CD14-positive monocyte (primary cell): ENCODE measurements around the gene TIMP2. TPM values are rescaled to one million over a fixed set of nuclear protein-coding genes. Genes with fewer than 3 reads are reported as not detected.

Experiments used
- DNase-seq, 3 donors: peaks; one replicate each; pipeline ENCODE4 v3.0.0-alpha.2; 2011 to 2022
- H2AFZ ChIP-seq: 2 replicates; pipeline ENCODE4 v1.6.0; 2012; ENCODE audit warnings: mild to moderate bottlenecking, low read depth, low read length, inconsistent platforms; ENCODE audit not compliant: insufficient read depth, poor library complexity, severe bottlenecking
- H3K27ac ChIP-seq, 2 donors: 1 replicate in 1 of 2; 2 replicates in 1 of 2; pipeline ENCODE4 v1.5.1; 2012 to 2013; ENCODE audit warnings: low read length in 2 of 2, control low read depth in 1 of 2, inconsistent platforms in 1 of 2, low read depth in 1 of 2, mild to moderate bottlenecking in 1 of 2
- H3K27me3 ChIP-seq, 2 donors: one replicate each; pipeline versions ENCODE4 v1.6.0 to v1.6.1; 2011 to 2013; ENCODE audit warnings: low read length in 2 of 2; ENCODE audit not compliant: control insufficient read depth in 2 of 2, insufficient read depth in 2 of 2
- H3K36me3 ChIP-seq, 2 donors: replicated peaks in 1 of 2; 1 replicate in 1 of 2; 2 replicates in 1 of 2; pipeline versions ENCODE4 v1.5.1 to v1.6.1; 2012 to 2013; ENCODE audit warnings: low read length in 2 of 2, control low read depth in 1 of 2, inconsistent platforms in 1 of 2, mild to moderate bottlenecking in 1 of 2; ENCODE audit not compliant: insufficient read depth in 2 of 2, control insufficient read depth in 1 of 2
- H3K4me1 ChIP-seq, 2 donors: 1 replicate in 1 of 2; 2 replicates in 1 of 2; pipeline versions ENCODE4 v1.5.1 to v1.6.1; 2012 to 2013; ENCODE audit warnings: low read length in 2 of 2, control low read depth in 1 of 2, inconsistent platforms in 1 of 2, mild to moderate bottlenecking in 1 of 2, moderate library complexity in 1 of 2; ENCODE audit not compliant: insufficient read depth in 2 of 2, control insufficient read depth in 1 of 2
- H3K4me2 ChIP-seq: replicated peaks from 2 replicates; pipeline ENCODE3; 2012; ENCODE audit warnings: low read length, moderate library complexity, mild to moderate bottlenecking; ENCODE audit not compliant: poor library complexity, severe bottlenecking; ENCODE audit errors: extremely low read depth
- H3K4me3 ChIP-seq, 3 experiments: fragments of 200-600 bp in 1 of 3; sonication (generic) in 1 of 3; replicated peaks in 1 of 3; 1 replicate in 2 of 3; 2 replicates in 1 of 3; pipeline ENCODE4 v1.5.1; 2011 to 2013; ENCODE audit warnings: low read length in 3 of 3, mild to moderate bottlenecking in 3 of 3, control low read depth in 2 of 3, low read depth in 2 of 3, inconsistent platforms in 1 of 3, moderate library complexity in 1 of 3
- H3K79me2 ChIP-seq: 2 replicates; pipeline ENCODE4 v1.6.0; 2012; ENCODE audit warnings: mild to moderate bottlenecking, control low read depth, inconsistent platforms, low read length, moderate library complexity; ENCODE audit not compliant: insufficient read depth
- H3K9ac ChIP-seq: 2 replicates; pipeline ENCODE4 v1.6.0; 2017; ENCODE audit warnings: low read length, mild to moderate bottlenecking; ENCODE audit not compliant: insufficient read depth, poor library complexity, severe bottlenecking
- H3K9me3 ChIP-seq, 2 donors: replicated peaks in 1 of 2; 1 replicate in 1 of 2; 2 replicates in 1 of 2; pipeline versions ENCODE4 v1.5.1 to v1.6.1; 2012 to 2013; ENCODE audit warnings: low read length in 2 of 2, control low read depth in 1 of 2; ENCODE audit not compliant: control insufficient read depth in 1 of 2, insufficient read depth in 1 of 2
- H4K20me1 ChIP-seq: 2 replicates; pipeline ENCODE4 v1.6.0; 2012; ENCODE audit warnings: mild to moderate bottlenecking, low read length, control low read depth, moderate library complexity; ENCODE audit not compliant: insufficient read depth
- H3K27ac Mint-ChIP-seq, 7 donors: one replicate each; pipeline ENCODE4 v1.8.0; 2020; ENCODE audit warnings: mild to moderate bottlenecking in 7 of 7, mixed read lengths in 7 of 7, moderate library complexity in 6 of 7, inconsistent platforms in 2 of 7
- H3K27me3 Mint-ChIP-seq, 3 donors: one replicate each; pipeline ENCODE4 v1.8.0; 2021 to 2022; ENCODE audit warnings: low read depth in 3 of 3, mild to moderate bottlenecking in 3 of 3, mixed read lengths in 3 of 3, moderate library complexity in 3 of 3, inconsistent platforms in 1 of 3
- H3K36me3 Mint-ChIP-seq, 2 donors: one replicate each; pipeline ENCODE4 v1.8.0; 2020; ENCODE audit warnings: mixed read lengths in 2 of 2, inconsistent platforms in 1 of 2, mild to moderate bottlenecking in 1 of 2
- H3K4me1 Mint-ChIP-seq: one replicate; pipeline ENCODE4 v1.8.0; 2020; ENCODE audit warnings: mild to moderate bottlenecking, mixed read lengths
- H3K4me3 Mint-ChIP-seq, 2 donors: one replicate each; pipeline ENCODE4 v1.8.0; 2020; ENCODE audit warnings: mild to moderate bottlenecking in 2 of 2, mixed read lengths in 2 of 2, moderate library complexity in 1 of 2
- H3K9me3 Mint-ChIP-seq, 7 donors: one replicate each; pipeline ENCODE4 v1.8.0; 2020 to 2022; ENCODE audit warnings: mixed read lengths in 7 of 7, mild to moderate bottlenecking in 6 of 7, moderate library complexity in 6 of 7, inconsistent platforms in 2 of 7
- WGBS: methylation state at CpG from one replicate; pipeline ENCODE4 v1.1.5; 2013; ENCODE audit warnings: missing lambda C conversion rate; ENCODE audit not compliant: insufficient coverage; 5-methylcytosine and 5-hydroxymethylcytosine counted together
- intact Hi-C, 2 donors: fragments of 100-400 bp; cut with micrococcal nuclease; formaldehyde crosslinking; loops; one replicate each; pipeline versions ENCODE4 v1.15.0 to v1.15.1; 2023
- polyA plus RNA-seq, 3 donors: library from polyadenylated mRNA; depleted of rRNA in 1 of 3; unstranded in 2 of 3; stranded (reverse) in 1 of 3; fragments of 300-500 nt in 2 of 3; fragments of >200 nt in 1 of 3; fragmentation: Illumina TruSeq in 2 of 3; gene quantifications; 1 replicate in 2 of 3; 2 replicates in 1 of 3; pipeline ENCODE4 v1.2.3, GENCODE V29; 2012 to 2021
- TF ChIP-seq, protein P1 (sequence below): fragments of 200-600 bp; IDR thresholded peaks from one replicate; pipeline ENCODE4 v1.8.0; 2022; ENCODE audit warnings: antibody characterized with exemption, mild to moderate bottlenecking

Gene TIMP2
- polyA plus RNA-seq, 3 donors = 4.5 to 101 (median 6.4) TPM

DNA sequence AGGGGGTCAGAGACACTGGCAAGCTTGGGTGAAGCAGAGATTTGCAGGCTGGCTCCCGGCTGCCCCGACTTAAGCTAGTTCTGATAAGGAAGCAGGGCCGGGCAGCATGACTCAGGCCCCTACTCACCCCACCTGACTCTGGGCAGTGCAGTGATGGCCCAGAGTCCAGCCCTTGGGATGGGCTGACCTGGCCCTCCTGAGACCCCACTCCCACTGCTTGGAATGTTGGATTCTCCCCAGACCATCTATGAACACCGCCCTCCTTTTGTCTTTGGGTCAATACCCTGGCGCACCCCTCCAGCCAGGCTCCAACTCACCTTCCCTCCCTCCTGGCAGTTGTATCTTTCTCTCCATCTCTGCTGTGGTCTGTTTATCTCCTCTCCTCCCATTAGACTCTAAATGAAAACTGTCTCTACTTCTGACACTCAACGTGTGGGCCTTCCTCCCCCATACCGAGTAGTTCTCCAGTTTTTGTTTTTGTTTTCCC, 33.5 kb upstream of the TIMP2 start:
- Mint-ChIP-seq H3K4me1 (peaks cover 4% of the 10 kb centered on the region), H3K9me3 (peaks cover 0 to 2% (median 0%) of the 10 kb centered on the region in 7 donors), H3K36me3 (no peaks in the 10 kb centered on the region), H3K4me3 (peak overlapping the region in 1 of 2 donors; percentile 0), H3K27ac (peak overlapping the region in 2 of 7 donors; percentile 12 to 29), H3K27me3 (peaks cover 4 to 6% (median 5%) of the 10 kb centered on the region in 3 donors)
- Histone ChIP-seq H3K36me3 (no peaks in the 10 kb centered on the region), H4K20me1 (no peaks in the 10 kb centered on the region), H3K4me3 (no peak overlapping the region), H3K9me3 (no peaks in the 10 kb centered on the region), H2AFZ (no peak overlapping the region), H3K9ac (no peak overlapping the region), H3K79me2 (no peaks in the 10 kb centered on the region), H3K4me1 (no peaks in the 10 kb centered on the region), H3K4me2 (no peak overlapping the region), H3K27ac (no peak overlapping the region), H3K27me3 (no peaks in the 10 kb centered on the region)
- DNase-seq = no peak
- TF ChIP-seq, protein P1, sequence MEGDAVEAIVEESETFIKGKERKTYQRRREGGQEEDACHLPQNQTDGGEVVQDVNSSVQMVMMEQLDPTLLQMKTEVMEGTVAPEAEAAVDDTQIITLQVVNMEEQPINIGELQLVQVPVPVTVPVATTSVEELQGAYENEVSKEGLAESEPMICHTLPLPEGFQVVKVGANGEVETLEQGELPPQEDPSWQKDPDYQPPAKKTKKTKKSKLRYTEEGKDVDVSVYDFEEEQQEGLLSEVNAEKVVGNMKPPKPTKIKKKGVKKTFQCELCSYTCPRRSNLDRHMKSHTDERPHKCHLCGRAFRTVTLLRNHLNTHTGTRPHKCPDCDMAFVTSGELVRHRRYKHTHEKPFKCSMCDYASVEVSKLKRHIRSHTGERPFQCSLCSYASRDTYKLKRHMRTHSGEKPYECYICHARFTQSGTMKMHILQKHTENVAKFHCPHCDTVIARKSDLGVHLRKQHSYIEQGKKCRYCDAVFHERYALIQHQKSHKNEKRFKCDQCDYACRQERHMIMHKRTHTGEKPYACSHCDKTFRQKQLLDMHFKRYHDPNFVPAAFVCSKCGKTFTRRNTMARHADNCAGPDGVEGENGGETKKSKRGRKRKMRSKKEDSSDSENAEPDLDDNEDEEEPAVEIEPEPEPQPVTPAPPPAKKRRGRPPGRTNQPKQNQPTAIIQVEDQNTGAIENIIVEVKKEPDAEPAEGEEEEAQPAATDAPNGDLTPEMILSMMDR = no peak
- intact Hi-C loops = no loop called here
- 84% methylated on average over 7 of the region's 7 CpGs for WGBS

DNA sequence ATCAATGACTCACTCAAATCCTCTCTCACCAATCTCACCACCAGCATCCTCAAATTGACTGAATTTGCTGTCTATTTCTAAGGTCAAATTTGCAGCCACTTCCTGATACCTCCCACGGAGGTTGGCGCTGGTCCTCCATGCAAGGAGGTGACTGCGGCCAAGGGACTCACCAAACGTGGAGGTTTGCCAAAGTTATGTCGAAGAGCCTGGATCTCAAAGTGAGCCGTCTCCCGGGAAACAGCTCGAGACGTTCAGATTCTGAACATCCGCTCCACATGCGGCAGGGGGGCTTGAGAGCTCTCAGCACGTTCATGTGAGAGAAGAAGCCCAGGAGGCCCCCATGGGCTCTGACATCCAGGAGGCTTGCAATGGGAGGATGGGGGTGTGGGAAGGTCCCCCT, 31.9 kb upstream of the TIMP2 start:
- no peak overlapping the region for H3K27ac Mint-ChIP-seq
- H3K27me3 ChIP-seq = no peaks in the 10 kb centered on the region
- H2AFZ ChIP-seq = no peak overlapping the region
- no peak overlapping the region for H3K4me2 ChIP-seq
- intact Hi-C loops = no loop called here
- peaks cover 4% of the 10 kb centered on the region for H3K4me1 Mint-ChIP-seq
- TF ChIP-seq, protein P1 = no peak
- no peaks in the 10 kb centered on the region for H3K36me3 Mint-ChIP-seq
- no peak overlapping the region for H3K27ac ChIP-seq
- no peak for DNase-seq
- peaks cover 3 to 9% (median 7%) of the 10 kb centered on the region in 3 donors for H3K27me3 Mint-ChIP-seq
- H3K4me3 ChIP-seq = no peak overlapping the region
- H3K9me3 ChIP-seq = peaks cover 0 to 4% of the 10 kb centered on the region in 2 donors
- H3K9me3 Mint-ChIP-seq = peaks cover 0 to 4% (median under 1%) of the 10 kb centered on the region in 7 donors
- no peak overlapping the region for H3K4me3 Mint-ChIP-seq
- WGBS = 92% methylated on average over 11 of the region's 12 CpGs
- no peaks in the 10 kb centered on the region for H3K36me3 ChIP-seq
- H4K20me1 ChIP-seq = no peaks in the 10 kb centered on the region
- no peaks in the 10 kb centered on the region for H3K79me2 ChIP-seq
- no peaks in the 10 kb centered on the region for H3K4me1 ChIP-seq
- H3K9ac ChIP-seq = no peak overlapping the region
